Stimulated activated CD8-positive, alpha-beta memory T cell treated with anti-CD3 and anti-CD28 coated beads, Interleukin-15, amount 100 ng/mL, for 24 hours (primary cell): ENCODE measurements around the gene RALGDS.
"Not testable (repeated sequence)": the region's sequence is repeated elsewhere in the genome, so short reads cannot be mapped to it uniquely, and the experiment has no call there.

Source experiments
- DNase-seq: peaks from one replicate; pipeline ENCODE4 v3.0.0-alpha.2; 2020; ENCODE audit warnings: low read depth

Gene RALGDS

DNA sequence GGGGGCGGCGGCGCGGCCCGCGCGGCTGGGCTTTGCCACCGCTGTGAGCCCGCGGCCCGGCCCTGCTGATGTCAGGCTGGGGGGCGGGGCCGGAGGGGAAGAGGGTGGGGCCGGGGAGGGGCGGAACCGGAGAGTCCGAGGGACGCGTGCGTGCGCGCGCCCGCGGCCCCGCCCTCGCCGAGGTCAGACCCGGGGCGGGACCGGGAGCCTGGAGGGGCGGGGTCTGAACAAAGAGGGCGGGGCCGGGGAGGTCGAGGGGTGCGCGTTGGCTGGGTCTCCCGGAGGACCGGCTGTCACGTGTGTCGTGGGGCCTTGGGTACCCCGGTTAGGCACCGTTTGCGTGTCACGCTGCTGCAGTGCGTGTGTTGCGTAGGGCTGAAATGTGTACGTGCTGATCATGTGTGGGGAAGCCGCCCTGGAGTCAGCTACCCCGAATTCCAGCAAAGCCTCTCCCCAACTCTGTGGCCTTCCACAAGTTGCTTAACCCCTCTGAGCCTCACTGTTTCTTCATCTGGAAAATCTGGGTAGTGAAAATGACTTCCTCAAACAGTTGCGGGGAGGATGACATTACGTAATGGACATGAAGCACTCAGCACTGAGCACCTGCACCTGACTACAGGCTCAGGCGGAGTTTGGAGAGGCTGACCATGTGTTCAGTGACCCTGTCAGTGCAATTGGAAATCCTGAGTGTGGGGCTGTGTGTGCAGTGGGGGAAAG is at the start of gene RALGDS:
Gene RALGDS (minus strand): TSS at position 43 of the 717 bp plus-strand sequence. CDS start 86 bp downstream, outside the sequence.
- DNase-seq, result peak; percentile 85

DNA sequence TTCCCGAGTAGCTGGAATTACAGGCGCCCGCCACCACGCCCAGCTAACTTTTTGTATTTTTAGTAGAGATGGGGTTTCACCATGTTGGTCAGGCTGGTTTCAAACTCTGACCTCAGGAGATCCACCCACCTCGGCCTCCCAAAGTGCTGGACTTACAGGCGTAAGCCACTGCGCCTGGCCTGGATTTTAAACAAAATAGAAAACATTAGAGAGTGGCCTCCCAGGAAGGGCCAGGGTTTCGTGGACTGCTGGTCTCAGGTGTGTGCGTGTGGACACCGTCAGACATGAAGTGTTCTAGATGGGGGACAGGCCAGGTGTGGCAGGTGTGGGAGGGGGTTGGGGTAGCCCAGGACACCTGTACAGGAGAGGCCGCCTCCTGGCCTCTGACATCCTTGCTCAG is 49.7 kb upstream of the RALGDS start:
- DNase-seq, result no peak

DNA sequence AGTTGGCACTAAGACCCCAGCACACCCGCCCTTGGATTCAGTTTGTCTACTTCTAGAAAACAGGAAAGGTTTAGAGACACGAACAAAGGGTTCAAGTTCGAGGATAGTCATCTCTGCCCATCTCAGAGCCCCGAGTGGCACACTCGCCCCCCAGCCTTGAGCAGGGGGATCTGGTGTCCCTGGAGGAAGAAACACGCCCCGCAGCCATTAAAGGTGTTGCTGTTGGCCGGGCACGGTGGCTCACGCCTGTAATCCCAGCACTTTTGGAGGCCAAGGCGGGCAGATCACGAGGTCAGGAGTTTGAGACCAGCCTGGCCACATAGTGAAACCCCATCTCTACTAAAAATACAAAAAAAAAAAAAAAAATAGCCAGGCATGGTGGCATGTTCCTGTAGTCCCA is 48.6 kb upstream of the RALGDS start:
- not testable (repeated sequence) for DNase-seq

DNA sequence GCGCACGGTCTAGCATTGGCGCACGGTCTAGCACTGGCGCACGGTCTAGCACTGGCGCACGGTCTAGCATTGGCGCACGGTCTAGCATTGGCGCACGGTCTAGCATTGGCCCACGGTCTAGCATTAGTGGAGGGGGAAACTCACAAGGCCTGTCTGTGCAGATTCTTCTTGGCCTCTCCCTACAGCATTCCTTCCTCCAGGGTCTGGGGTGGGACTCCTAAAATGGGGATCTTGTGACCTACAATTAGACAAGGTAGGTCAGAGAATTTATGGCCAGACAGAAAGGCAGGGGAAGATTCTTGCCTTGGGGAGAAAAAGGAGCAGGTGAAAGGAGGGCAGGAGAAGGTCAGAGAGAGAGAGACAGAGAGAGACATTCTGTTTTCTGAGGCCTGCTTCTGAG is 48.1 kb upstream of the RALGDS start:
- DNase-seq, result no peak

DNA sequence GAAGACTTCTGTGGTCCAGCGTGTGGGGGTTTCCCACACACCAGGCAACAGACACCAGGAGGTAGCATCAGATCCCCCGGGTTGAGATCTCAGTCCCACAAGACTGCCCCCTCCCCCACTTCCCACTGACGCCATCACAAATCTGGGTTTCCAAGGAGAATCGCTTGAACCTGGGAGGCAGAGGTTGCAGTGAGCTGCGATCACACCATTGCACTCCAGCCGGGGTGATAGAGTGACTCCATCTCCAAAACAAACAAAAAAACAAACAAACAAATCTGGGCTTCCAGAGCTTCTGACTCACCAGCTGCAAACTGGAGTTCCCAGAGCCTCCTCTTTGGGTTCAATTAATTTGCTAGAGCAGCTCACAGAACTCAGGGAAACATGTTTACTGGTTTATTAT is 47.4 kb upstream of the RALGDS start:
- DNase-seq, result no peak

DNA sequence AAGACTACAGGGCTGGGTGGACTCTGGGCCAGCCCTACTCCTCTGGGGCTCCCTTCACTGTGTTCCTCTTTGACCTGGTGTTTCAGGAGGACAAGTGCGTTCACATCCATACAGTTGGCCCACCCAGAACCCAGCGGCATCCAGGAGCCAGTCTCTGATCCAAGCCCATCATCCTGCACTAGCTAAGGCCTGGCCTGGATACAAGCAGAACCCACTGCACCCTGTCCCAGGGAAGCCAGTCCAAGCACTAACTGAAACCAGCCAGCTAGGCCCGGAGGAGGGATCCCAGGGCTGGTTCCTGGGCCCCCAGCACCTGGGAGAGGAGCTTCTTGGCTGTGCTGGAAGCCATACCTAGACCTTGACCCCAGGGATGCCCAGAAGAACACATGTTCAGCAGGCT is 46.7 kb upstream of the RALGDS start:
- DNase-seq, result no peak

DNA sequence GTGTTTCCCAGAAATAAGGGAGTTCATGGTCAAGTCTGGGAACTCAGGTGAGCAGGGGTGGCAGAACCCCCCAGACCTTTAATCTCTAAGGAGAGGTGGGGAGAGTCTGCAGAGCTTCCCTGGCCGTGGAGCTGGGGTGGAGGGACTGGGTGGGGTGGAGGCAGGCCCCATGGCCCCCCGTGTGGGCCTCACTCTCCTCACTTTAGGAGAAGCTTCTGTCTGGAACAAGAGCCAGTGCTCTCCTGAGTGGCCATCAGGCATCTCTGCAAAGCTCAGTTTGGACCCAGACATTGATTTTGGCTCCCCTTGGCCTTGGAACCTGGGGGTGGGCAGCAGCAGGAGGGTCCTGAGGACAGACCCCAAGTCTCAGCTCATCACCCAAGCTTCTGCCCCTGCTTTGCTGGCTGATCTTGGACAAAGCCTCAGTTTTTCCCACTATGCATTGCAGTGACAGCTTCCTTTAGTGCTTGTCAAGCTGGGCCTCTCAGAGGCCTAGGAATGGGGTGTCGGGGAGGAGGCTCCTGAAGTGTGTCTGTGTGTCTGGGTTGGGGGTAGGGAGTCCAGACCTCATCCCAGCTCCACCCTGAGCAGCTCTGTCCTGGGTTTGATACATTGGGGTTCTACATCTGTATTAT is 46.2 kb upstream of the RALGDS start:
- no peak for DNase-seq

DNA sequence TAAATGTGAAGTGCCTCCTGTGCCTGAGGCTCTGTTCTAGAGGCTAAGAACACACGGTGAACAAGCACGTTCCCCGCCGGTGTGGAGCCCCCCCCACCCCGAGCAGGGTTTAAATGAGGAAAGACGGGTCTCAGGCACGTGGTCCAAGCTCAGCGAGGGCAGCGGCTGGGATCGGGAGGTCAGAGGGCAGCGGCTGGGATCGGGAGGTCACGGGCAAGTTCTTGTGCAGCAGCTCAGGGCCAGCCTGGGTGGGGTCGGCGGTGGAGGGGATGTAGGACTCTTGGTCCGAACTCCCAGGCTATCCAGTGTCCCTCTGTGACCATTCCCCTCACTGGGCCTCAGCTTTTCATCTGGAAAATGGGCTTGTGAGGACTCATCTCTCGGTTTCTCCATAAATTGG is 45.4 kb upstream of the RALGDS start:
- no peak for DNase-seq

DNA sequence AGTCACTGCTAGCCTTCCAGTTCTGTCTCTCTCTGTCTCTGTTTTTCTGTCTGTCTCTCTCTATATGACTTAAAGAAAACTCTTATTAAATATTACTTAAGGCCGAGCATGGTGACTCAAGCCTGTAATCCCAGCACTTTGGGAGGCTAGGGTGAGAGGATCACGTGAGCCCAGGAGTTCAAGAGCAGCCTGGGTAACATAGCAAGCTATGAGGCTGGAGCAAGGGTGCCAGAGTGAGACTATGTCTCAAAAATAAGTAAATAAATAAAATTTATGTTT is 44.4 kb upstream of the RALGDS start:
- no peak for DNase-seq

DNA sequence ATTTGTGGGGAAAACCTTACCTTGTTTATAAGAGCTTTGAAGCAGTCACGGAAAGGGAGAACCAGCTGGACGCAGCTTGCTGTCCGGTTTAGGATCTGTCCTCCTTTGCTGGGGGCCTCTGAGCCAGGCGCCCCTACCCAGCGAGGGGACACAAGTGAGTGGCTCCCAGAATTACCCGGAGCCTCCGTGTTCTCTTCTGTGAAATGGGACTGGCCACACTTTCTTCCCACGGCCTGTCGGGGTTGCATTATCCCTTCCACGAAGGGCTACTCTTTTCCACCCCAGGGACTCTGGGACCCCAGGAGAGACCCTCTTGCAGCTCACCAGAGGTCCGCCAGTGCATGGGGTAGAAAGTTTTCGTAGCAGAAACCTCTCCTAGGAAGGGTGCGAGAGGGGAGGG is 43.2 kb upstream of the RALGDS start:
- no peak for DNase-seq

DNA sequence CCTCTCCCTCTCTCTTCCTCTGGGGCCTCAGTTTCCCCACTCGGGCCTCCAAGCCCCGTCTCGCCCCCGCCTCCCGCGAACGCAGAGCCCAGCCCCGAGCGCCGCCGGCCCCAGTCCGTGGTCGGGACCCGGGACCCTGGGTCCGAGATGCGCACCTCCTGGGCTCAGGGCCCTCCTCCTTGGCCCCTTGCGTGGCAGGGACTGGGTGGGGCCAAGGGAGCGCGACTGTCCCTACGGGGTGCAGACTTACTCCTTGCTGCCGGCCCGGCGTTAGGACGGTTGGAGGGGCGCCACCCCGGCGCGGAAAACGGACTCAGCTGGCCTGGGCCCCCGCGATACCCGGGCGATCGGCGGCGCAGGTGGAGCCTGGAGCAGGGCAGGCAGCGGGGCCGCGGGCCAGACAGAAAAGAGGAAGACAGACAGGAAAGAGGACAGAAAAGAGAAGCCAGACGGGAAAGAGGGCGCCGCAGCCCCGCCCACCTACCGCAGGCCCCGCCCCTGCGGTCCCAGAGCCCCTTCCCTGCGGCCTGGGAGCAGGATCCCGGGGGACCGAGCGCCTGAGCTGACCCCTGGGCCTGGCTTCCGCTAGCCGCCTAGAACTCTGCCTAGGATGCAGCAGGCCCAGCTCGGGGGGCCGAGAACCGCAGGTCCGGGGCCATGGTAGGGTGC is 42.6 kb upstream of the RALGDS start, which contains the start of gene GBGT1:
Gene GBGT1 (minus strand): TSS at position 411 of the 669 bp plus-strand sequence. CDS start 1,502 bp downstream, outside the sequence.
- DNase-seq, result no peak

DNA sequence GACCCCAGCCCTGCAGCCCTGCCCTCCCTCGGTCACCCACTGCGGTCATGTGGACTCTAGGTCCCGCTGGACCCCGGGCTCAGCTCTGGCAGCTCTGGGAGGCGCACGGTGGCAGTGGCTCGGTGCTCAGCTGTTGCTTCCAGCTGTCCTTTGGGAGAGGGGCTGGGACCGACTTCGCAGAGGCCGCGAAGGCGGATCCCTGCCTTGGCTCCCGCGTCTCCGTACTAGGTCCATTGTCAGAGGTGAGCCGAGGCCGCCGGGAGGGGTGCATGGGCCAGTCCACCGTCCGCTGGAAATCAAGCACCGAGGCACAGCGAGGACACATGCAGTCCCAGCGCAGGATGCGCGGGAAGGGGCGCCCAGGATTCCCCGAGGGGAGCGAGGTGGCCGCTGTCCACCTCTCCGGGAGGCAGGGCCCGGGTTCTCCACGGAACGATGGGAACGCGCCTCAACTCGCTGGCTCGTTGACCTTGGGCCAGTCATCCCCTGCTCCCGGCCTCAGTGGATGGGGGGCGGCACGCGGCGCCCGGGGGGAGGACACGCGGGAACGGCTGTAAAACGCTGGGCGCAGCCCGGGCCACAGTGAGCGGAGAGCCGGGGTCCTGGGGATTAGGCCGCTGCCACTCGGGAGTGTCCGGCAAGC is 41.9 kb upstream of the RALGDS start:
- DNase-seq, result no peak

DNA sequence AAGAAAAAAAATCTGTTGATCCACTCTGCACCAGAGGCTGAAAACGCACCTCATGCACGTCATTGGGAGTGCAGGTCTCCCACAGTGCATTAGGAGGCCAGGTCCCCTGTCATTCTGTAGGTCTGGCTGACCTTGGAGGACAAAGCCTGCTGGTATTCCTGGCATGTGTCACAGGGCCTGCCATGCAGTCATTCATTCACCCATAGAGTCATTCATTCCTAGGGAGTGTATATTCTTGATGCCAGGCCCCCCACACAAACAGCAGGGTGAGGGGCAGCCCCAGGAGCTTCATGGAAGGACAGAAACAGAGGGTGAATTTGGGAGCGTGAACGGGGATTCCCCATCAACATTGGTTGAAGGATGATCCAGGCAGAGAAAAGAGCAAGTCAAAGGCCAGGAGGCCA is 40.5 kb upstream of the RALGDS start:
- DNase-seq, result no peak

DNA sequence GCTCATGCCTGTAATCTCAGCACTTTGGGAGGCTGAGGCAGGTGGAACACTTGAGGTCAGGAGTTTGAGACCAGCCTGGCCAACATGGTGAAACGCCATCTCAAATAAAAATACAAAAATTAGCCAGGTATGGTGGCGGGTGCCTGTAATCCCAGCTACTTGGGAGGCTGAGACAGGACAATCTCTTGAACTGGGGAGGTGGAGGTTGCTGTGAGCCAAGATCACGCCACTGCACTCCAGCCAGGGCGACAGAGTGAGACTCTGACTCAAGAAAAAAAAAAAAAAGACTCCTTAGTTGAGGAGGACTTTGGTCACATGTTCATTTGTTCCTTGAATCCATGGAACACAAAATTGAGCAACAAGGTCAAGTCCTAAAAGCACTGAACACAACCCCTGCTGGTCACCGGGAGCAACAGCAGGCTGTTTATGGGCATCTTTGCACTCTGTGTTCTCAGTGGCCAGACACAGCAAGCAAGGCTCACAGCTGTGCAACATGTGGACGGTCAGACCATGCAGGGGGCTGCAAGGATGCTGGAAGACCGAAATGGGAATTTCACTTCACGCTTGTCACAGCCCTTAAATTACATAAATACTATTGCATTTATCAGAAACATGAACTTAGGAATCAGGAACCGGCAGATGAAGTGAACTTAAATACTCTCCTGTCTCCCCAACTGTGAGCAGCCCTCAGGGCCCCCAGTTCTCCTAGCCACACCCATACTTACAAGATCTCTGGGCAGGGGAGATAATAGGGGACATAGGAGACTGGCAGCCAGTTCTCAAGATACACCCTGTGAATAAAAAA is 39.9 kb upstream of the RALGDS start:
- DNase-seq, result no peak

DNA sequence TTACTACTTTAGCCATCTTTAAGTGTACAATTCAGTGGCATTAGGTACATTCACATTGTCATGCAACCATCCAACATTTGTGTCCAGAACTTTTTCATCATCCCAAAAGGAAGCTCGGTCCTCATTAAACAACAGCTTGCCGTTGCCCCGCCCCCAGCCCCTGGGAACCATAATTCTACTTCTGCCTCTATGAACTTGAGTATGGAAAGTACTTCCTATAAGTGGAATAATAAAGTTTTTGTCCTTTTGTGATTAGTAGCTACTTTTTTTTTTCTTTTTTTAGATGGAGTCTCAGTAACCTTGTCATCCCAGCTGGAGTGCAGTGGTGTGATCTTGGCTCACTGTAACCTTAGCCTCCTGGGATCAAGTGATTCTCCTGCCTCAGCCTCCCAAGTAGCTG is 37.7 kb upstream of the RALGDS start:
- no peak for DNase-seq

DNA sequence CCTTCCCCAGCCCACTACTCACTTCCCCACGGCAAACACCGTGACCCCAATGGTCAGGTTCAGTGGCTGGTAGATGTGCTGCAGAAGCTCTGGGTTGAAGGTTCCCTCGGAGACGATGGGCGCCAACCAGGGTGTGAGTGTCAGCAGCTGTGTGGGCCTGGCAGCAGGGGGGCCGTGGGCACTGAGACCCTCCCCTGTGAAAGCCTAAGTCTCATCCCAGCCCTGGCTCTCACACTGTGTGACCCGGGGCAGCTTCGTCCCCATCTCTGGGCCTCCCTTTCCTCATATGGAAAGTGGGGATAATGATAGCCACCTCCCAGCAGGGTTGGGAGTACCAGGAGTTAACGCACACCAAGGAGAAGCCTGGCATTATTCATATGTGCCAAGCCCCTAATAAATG is 34.1 kb upstream of the RALGDS start:
- DNase-seq, result no peak

DNA sequence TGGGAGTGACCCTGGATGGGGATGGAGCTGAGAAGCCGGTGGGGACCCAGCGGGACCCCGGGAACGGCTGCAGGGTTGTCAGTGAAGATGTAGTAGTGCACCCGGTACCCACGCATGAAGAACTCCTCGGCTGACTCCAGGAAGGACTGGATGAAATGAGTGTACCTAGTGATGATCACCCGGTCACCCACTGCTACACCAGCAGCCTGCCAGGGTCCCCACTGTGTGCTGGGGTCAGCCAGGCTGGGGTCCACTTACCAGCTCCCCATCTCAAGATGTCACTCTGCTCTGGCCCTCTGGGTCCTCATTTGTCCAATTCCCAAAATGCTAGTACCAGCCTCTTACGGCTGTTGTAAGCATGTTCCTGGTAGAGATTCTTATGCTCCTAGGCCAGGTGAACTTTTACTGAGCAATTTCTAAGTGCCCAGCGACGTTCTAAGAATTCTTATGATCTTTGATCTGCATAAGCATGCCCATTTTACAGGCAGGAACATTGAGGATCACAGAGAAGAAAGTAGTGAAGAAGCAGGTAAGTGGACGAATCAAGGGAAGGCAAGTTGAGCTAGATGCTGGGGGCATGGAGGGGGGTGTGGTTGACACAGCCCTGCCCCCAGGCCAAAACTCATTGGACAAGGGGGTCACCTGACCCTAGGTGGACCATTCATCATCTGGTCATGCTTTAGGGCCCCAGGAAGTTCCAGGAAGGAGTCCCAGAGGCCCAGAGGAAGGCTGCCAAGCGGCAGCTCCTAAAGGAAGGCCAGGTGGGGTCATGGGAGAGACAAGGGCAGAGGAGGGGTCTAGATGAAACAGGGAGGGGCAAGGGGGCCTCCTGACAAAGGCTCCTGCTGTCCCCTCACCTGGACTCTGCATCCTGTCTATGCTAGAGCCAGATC is 33.3 kb upstream of the RALGDS start:
- DNase-seq, result no peak

DNA sequence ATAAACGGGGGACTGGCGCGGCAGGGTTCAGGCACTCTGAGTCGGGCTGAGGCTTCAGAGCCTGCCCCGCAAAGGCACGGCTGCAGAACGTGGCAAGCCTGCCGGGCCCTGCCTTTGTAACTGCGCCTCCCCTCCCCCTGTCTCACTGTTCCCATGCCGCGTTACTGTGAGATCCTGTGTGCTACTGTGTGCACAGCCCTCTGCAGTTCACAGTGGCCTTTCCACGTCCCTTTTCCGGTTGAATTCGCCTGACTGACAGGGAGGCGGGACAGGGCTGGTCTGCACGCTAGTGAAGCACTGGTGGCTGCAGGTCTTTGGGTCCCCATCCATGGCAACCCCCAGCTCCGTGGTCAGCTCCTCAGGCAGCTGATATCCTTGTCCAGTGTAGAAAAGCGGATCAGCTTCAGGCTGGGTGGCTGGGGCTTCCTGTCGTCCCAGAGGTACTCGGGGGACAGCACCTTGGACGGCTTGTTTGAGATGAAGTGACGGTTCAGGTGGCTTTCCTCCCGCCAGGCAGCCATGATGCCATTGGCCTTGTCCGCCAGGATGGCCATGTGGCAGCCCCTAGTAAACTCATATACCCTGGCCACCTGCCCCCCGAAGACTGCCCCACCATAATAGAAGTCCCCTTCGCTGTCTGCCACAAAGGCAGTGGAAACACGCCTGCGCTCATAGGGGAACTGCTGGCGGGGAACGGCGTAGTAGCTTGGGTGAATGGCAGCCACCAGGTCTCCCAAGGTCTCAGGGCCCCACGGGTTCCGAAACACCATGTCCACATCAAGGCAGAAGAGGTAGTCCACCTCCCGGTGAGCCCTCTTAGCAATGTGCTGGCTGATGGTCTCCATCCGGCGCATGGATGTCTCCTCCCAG is 32.4 kb upstream of the RALGDS start:
- no peak for DNase-seq

DNA sequence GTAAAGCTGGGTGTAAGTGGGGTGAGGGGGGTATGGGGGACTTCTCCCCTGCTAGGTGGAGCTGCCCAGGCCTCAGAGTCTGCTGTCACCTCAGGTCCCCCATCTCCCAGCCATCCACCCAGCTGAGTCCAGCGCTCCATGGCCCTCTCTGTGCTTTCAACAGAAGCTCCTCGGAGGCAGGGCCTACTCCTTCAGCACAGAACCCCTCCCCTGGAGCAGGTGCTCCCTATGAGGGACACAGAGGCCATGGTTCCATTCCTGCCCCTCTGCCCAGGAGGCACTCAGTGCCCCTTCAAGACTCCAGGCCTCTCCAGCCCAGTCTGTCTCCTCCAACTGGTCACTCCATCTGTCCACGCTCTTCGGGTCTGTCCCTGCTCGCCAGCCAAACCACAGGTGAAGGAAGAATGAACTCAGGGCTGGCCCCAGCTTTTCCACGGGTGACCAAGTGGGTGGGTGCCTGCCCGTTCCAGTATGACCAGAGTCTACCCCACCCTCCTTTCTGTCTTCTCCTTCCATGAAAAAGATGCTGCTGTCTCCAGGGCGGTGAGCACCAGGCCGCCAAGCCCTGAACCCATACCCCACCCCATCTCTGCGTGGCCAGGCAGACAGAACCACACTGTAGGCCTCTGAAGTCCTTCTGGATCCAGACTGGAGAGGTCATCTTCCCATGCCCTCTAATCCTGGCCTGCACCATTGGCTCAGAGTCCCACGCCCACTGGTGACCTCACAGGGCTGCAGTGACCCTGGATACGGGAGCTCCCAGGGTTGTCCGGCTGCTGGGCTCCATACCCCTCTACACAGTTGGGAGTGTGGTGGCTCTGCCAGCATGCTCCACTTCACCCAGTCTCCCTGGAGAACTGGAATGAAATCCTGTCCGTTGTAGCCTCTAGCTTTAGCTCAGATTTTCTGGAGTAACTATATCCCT is 30.8 kb upstream of the RALGDS start:
- no peak for DNase-seq
